Frontal cortex (tissue), 4 donors: ENCODE measurements around the gene GIGYF2. TPM values are rescaled to one million over a fixed set of nuclear protein-coding genes. Genes with fewer than 3 reads are reported as not detected.

Experiments
- DNase-seq, 2 donors: peaks; one replicate each; pipeline ENCODE4 v3.0.0; 2012; ENCODE audit warnings: low spot score in 2 of 2
- FAIRE-seq: peaks from 2 replicates; lab custom pipeline; 2012; peaks lifted over from hg19 to GRCh38; lab: Jason Lieb, UNC
- total RNA-seq: library from RNA; depleted of rRNA; stranded (reverse); fragments of >200 nt; gene quantifications from one replicate; pipeline ENCODE4 v1.2.3, GENCODE V29; 2014
- donor health status: control.
- donor health status: control.
- donor health status: control.

Gene GIGYF2
- total RNA-seq, 1 donor from 2014 or later = 98.2 TPM

GRCh38 chr2:232875256-232876121 is 178.4 kb downstream of the GIGYF2 start:
- FAIRE-seq = no peak
- peak; percentile 61 to 71 for DNase-seq

DNA sequence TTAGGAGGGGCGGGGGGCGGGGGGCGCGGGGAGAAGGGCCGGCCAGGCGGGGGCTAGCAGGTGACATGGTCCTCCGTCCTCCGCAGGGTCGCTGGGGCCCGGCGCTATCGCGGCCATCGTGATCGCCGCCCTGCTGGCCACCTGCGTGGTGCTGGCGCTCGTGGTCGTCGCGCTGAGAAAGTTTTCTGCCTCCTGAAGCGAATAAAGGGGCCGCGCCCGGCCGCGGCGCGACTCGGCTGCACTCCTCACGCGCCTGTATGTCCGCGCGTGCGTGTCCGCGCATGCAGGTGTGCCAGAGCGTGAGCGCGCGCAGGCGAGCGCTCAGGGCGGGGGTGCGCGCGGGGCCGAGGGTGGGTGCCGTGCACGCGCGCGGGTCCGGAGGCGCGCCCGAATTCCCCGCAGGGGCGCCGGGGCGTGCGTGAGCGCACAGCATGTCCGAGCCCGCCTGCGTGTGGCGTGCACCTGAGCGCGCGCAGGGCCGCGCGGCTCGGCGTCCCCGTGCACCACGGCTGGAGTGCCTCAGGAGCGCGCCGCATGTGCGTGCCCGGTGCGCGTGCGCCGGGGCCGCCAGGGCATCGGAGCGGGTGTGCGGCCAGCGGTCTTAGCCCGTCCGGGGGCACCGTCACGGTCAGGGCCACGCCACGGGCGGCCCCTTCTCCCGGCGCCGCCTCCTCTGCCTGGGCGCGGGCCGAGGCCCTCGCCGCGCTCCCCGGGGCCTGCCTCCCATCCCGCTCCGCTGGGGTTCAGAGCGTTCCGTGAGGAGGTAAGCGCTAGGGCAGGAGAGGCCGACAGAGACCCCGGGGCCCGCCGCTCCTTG is 179.2 kb downstream of the GIGYF2 start:
- DNase-seq (peak; percentile 67 to 72), FAIRE-seq (no peak)

DNA sequence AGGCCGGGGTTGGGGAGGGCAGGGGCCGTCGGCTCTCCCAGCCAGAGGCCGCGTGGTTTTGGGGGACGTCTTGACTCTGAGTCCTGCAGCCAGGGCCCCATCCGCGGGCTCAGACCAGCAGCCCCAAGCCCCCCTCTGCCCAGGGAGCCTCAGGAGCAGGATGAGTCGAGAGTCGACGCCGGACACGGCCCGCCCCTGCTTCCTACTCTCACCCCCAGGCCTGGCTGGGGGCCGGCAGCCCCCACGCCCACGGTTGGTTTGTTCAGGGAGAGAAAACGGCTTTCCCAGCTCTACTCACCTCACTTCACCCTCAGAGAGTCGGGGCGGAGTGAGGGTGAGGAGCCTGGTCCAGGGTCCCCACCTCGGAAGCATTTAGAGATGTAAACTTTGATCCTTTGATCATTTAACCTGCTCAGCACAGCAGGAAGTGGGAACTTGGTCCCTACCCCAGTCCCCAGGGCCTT is 179.9 kb downstream of the GIGYF2 start:
- DNase-seq (no peak), FAIRE-seq (no peak)

DNA sequence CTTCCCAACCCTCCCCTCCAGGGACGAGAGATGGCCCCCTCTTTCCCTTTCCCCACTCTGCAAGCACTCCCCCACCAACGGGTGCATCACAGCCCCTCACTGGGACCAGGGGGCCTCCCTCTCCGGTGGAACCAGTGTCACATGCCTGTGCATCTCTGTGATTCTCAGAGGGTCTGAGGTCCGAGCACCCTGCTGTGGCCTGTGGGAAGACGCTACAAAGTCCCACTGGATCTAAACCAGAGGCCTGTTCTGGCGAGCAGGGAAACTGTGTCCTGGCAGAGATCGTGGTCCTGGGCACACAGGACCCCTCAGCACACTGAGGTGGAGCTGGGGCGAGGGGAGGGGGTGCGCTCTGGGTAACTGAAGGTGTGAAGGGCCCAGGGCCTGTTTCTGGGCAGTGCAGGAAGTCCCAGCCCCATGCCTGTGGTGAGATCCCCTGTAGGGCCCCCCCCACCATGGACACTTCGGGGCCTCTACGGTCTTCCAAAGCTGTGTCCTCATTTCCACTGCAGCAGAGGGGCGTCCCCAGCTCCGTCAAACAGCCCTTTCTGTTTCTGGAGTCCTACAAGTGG is 180.9 kb downstream of the GIGYF2 start:
- DNase-seq (no peak), FAIRE-seq (no peak)

- FAIRE-seq (no peak), DNase-seq (peak in 1 of 2 donors; percentile 35)
Measured at GRCh38 chr2:232878855-232879617, 181.9 kb downstream of the GIGYF2 start.

DNA sequence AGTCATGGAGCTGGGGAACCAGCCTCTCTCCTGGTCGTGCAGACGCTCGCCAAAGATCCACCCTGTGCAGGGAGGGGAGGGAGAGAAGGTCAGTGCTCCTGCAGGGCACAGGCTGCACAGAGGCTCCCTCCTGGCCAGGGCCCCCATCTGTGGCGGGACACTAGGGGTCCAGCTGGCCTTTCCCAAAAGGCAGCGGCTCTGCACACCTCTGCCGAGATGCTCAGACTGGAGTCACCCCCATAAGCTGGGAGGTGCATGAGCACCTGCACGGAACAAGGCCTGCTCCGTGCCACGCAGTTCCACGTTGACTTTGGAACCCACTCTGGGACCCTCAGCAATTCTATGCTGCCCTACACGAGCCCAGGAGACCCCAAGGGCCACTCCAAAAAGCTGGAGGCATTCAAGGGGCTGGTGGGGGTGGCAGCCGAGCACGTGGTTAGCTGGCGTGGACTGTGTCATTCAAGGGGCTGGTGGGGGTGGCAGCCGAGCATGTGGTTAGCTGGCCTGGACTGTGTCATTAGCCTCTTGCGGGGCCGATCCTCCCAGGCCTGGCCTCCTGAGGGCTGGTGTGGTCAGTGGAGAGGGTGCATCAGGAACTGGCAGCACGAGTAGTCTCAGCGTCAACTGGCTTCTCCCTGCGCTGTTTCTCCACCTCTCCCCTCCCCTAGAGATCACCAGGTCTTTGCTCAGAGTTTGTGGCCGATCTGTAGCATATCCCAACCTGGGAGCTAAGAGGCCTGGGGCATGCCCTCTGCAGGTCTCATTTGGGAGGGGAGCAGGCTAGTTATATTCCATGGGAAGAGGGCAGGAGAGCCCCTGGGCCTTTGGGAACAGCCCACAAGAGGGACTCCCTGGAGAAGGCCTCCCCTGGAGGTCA is 182.7 kb downstream of the GIGYF2 start:
- DNase-seq = no peak
- FAIRE-seq = no peak

DNA sequence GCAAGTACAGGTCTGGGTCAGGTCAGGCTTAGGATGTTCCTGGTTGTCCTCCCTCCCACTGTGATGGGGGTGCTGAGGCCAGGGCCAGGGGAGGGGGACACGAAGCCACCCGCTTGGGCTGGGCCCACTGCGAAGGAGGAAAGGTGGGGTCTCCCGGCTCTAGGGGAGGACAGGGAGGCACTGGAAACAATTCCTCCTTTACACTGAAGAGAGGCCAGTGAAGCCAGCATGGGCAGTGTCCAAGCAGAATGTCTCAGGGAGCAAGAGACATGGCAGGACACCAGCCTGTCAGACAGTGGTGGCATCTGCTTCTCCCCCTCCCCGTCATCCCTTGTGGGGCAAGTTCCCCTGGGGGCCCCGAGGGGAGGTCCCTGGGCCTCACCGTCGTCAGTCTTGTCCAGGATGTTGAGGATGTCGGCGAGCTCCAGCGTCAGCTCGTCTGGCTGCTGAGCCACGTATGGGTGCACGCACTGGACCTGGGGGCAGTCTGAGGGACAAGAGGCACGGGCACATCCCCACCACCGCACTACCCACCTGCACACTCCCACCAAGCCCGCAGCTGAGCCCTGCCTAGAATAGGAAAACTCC is 183.7 kb downstream of the GIGYF2 start:
- no peak for DNase-seq
- FAIRE-seq = no peak

- no peak for FAIRE-seq
Measured at GRCh38 chr2:232882085-232882484, 185.0 kb downstream of the GIGYF2 start.

DNA sequence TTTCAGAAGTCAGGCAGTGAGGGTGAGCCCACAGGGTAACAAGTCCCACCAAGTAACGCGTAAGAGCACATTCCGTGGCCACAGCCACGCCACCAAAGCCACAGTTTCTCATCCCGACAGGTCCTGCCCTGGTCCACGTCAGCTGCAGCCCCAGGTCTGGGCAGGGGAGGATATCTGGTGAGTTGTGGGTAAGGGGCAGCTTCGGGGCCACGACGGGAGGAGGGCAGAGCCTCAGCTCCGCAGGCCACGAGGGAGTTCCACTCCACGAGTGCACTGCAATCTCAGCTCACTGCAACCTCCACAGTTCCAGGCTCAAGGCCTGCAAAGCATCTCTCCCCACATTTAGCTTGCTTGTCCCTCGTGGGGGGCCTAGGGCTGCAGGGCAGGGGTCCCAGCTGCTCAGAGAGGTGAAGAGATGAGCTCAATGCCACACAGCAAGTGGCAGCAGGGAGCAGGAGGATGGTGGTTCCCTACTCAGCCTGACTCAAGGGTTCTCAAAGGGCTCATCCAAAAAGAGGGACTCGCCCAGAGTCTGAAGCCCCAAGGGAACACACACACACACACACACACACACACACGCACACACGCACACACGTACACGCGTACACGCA is 185.5 kb downstream of the GIGYF2 start:
- FAIRE-seq = no peak
- DNase-seq = no peak

More at GRCh38 chr2:232882085-232882484, 185.0 kb downstream of the GIGYF2 start:
- no peak for DNase-seq

GRCh38 chr2:232883116-232883721 is 186.1 kb downstream of the GIGYF2 start:
- no peak for DNase-seq
- no peak for FAIRE-seq

- DNase-seq (no peak), FAIRE-seq (no peak)
Measured at GRCh38 chr2:232884001-232884421, 186.9 kb downstream of the GIGYF2 start.

DNA sequence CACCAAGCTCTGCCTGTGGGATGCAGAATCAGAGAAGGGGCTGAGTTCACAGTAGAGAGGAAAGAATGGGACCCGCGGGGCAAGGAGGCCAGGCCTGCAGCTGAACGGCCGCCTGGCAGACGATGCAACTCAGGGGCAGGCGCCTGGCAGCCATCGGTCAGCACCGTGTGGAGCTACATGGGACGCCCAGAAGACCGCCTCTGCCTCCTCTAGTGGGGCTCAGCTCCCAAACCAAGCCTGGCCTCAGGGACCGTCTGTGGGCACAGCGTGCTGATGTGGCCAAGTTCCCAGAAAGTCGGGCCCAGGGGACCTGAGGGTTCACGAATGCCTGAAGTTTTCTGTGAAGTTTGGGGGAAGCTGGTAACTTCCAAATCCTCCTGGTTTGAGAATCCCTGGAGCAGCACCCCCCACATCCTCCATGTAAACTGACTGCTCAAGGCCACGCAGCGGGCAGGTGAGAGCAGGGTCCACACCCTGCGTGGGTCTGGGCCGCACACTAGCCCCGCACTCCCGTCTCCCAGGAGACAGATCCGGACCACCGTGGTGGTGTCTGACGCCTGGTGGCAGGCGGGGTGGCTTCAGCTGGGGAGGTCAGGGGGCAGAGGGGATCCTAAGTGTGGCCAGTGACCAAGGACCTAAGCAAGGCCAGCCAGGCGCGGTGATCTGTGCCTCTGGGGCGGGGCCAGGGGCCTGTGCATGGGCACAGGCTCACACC is 187.6 kb downstream of the GIGYF2 start:
- FAIRE-seq (no peak), DNase-seq (no peak)

DNA sequence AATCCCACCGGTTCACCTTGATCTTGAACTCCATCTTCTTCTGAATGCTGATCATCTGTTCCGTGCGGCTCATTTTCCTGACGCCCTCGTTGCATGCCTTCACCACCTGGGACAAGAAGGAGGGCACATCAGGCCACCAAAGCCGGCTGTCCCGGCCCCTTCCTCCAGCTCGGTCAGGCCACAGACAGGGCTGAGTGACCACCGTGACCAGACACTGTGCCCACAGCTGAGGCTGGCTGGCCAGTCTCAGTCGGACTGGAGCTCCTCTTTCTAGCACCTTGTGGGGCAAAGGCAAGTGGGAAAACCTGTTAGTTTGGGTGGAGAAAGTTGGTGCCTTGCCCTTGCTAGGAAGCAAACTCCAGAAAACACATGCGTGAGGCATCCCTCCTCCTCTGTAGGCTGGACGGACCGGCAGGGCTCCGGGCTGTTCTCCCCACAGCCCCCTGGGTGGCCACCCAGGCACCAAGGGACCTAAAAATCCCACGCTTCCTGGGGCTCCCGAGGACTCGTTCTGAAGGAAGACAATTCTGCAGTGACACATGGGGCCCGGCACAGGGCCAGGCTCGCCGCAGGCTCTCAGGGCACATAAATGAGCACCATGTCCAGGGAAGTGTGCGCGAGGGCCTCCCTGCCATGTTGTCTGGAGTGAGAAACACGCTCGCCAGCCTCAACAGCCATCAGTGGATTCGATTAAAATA is 188.3 kb downstream of the GIGYF2 start:
- DNase-seq = no peak
- no peak for FAIRE-seq

DNA sequence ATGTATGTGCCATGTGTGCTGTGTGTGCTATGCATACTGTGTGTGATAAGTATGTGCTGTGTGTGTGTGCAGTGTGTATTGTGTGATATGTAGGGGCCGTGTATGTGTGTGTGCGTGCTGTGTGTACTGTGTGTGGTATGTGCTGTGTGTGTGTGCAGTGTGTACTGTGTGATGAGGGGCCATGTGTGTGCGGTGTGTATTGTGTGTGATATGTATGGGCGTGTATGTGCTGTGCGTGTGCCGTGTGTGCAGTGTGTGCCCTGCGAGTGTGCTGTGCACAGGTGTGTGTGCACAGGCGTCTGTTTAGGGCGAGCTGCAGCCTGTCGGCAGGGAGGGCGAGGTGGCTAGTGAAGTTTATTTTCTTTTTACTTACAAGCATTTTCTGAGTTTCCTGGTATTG is 189.0 kb downstream of the GIGYF2 start:
- DNase-seq = no peak
- no peak for FAIRE-seq

DNA sequence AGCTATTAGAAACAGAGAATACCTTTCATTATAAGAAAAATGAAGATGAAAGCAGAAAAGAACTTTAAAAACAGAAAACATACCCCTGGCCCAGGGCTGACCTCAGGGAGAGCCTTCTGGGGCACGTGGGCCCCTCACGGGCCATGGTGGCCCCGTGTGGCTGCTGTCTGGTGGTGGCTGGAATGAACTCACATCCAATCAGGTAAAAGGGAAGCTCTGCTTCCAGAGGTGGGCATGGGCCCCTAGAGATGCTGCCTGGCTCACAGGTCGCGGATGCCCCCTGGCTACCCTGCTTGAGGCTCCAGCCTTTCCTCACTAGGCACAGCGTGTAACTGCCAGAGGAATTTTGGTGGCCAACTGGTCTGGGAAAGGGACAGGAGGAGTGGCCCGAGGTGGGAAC is 189.5 kb downstream of the GIGYF2 start:
- DNase-seq (no peak), FAIRE-seq (no peak)

GRCh38 chr2:232887171-232887850 is 190.2 kb downstream of the GIGYF2 start:
- FAIRE-seq (no peak), DNase-seq (no peak)
